HCT116 (cell line): ENCODE results near the gene ARHGEF9.

Source experiments
- JUND ChIP-seq: IDR thresholded peaks from 2 replicates; pipeline ENCODE4 v1.6.1; 2012
- POLR2AphosphoS5 ChIP-seq: IDR thresholded peaks from 2 replicates; pipeline ENCODE4 v1.6.1; 2011; ENCODE audit warnings: mild to moderate bottlenecking, low read depth, low read length, moderate library complexity
- TCF7L2 ChIP-seq: IDR thresholded peaks from 2 replicates; pipeline ENCODE4 v1.7.0; 2011; ENCODE audit warnings: borderline replicate concordance, inconsistent platforms; ENCODE audit not compliant: insufficient read depth, insufficient read length; ENCODE audit errors: extremely low read depth
- YY1 ChIP-seq: IDR thresholded peaks from 2 replicates; pipeline ENCODE4 v1.6.1; 2011; ENCODE audit warnings: low read length, low read depth, moderate library complexity, mild to moderate bottlenecking; ENCODE audit not compliant: insufficient replicate concordance; ENCODE audit errors: extremely low read depth
- ZNF274 ChIP-seq: fragments of 200-500 bp; sonication (Bioruptor generic); IDR thresholded peaks from 2 replicates; pipeline ENCODE4 v1.6.1; 2014; ENCODE audit warnings: mild to moderate bottlenecking, low read depth, low read length, inconsistent platforms
- TF ChIP-seq, protein P1 (sequence below), 3 experiments: fragments of 200-600 bp in 1 of 3; sonication (generic) in 1 of 3; IDR thresholded peaks in 2 of 3; conservative IDR thresholded peaks in 1 of 3; 2 replicates each; pipeline ENCODE4 v1.5.1; 2012 to 2017; ENCODE audit warnings: low read depth in 2 of 3, low read length in 2 of 3, antibody characterized with exemption in 1 of 3, borderline replicate concordance in 1 of 3, control low read depth in 1 of 3, mild to moderate bottlenecking in 1 of 3, mixed read lengths in 1 of 3, mixed run types in 1 of 3, moderate library complexity in 1 of 3; ENCODE audit not compliant: insufficient read depth in 1 of 3
- TF ChIP-seq, protein P2 (sequence below): IDR thresholded peaks from 2 replicates; pipeline ENCODE4 v1.6.1; 2012
- TF ChIP-seq, protein P3 (sequence below): IDR thresholded peaks from 2 replicates; pipeline ENCODE4 v1.6.1; 2011; ENCODE audit warnings: mild to moderate bottlenecking, low read length, moderate library complexity; ENCODE audit not compliant: insufficient replicate concordance; ENCODE audit errors: extremely low read depth

DNA sequence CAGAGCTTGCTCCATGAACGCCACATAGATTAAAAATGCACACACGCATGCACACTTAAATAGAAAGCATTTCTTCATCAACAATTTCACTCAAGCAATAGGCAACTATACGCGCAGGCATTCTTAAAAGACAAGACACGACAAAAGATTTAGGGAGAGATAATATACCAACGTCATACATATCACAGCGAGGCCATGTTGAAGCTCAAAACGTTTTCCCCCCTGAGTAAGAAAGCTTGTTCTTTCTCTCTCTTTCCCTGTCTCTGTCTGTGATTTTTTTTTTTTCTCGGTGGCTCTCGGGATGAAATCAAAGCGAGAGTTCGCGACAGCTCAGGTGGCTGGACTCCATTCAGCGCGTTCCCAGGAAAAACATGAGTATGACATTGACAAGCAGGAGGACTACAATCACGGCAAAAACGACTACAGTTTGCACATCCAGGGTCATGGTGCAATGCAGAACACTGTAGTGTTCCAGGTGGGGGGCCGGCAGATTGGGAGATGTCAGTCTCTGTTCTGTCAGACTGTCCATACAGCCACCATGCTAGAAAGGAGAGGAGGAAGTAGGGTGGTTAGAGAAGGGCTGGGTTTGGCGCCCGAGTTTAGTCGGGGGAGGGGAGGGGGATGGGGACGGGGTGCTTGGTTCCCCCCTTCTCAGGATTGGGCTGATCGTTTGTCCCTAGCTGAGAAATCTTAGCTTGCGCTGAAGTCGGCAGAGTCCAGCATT is 30.7 kb downstream of the ARHGEF9 start:
- TF ChIP-seq, protein P1, sequence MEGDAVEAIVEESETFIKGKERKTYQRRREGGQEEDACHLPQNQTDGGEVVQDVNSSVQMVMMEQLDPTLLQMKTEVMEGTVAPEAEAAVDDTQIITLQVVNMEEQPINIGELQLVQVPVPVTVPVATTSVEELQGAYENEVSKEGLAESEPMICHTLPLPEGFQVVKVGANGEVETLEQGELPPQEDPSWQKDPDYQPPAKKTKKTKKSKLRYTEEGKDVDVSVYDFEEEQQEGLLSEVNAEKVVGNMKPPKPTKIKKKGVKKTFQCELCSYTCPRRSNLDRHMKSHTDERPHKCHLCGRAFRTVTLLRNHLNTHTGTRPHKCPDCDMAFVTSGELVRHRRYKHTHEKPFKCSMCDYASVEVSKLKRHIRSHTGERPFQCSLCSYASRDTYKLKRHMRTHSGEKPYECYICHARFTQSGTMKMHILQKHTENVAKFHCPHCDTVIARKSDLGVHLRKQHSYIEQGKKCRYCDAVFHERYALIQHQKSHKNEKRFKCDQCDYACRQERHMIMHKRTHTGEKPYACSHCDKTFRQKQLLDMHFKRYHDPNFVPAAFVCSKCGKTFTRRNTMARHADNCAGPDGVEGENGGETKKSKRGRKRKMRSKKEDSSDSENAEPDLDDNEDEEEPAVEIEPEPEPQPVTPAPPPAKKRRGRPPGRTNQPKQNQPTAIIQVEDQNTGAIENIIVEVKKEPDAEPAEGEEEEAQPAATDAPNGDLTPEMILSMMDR (IDR thresholded peaks at IDR 0.05 in 2 of 3, conservative IDR thresholded peaks at IDR 0.05 in 1 of 3; ENCODE audit: borderline replicate concordance in 1 of 3, insufficient read depth in 1 of 3, low read depth in 2 of 3, low read length in 2 of 3): no peak
- no peak; the same call in 1 of the 2 replicates for TF ChIP-seq POLR2AphosphoS5
- TF ChIP-seq, protein P2, sequence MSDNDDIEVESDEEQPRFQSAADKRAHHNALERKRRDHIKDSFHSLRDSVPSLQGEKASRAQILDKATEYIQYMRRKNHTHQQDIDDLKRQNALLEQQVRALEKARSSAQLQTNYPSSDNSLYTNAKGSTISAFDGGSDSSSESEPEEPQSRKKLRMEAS: no peak
- TF ChIP-seq YY1: no peak
- TF ChIP-seq TCF7L2: no peak
- no peak for TF ChIP-seq ZNF274
- TF ChIP-seq JUND: no peak
- TF ChIP-seq, protein P3, sequence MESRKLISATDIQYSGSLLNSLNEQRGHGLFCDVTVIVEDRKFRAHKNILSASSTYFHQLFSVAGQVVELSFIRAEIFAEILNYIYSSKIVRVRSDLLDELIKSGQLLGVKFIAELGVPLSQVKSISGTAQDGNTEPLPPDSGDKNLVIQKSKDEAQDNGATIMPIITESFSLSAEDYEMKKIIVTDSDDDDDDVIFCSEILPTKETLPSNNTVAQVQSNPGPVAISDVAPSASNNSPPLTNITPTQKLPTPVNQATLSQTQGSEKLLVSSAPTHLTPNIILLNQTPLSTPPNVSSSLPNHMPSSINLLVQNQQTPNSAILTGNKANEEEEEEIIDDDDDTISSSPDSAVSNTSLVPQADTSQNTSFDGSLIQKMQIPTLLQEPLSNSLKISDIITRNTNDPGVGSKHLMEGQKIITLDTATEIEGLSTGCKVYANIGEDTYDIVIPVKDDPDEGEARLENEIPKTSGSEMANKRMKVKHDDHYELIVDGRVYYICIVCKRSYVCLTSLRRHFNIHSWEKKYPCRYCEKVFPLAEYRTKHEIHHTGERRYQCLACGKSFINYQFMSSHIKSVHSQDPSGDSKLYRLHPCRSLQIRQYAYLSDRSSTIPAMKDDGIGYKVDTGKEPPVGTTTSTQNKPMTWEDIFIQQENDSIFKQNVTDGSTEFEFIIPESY: no peak
